Transverse colon (tissue), 4 donors: ENCODE results near the gene NUP62. TPM values are rescaled to one million over a fixed set of nuclear protein-coding genes. Genes with fewer than 3 reads are reported as not detected.

Experiments used
- DNase-seq: peaks from one replicate; pipeline ENCODE4 v3.0.0-alpha.2; 2019
- H3K27ac ChIP-seq, 4 donors: fragments of 200-600 bp; sonication (generic); 2 replicates each; pipeline ENCODE4 v1.5.1; 2016 to 2018; ENCODE audit warnings: inconsistent platforms in 4 of 4
- H3K27me3 ChIP-seq: fragments of 200-600 bp; sonication (generic); 2 replicates; pipeline ENCODE4 v1.5.1; 2017; ENCODE audit warnings: inconsistent platforms
- H3K36me3 ChIP-seq, 4 donors: fragments of 200-600 bp; sonication (generic); 2 replicates each; pipeline ENCODE4 v1.5.1; 2017 to 2019; ENCODE audit warnings: inconsistent platforms in 4 of 4
- H3K4me1 ChIP-seq, 4 donors: fragments of 200-600 bp; sonication (generic); 2 replicates each; pipeline ENCODE4 v1.5.1; 2017 to 2020; ENCODE audit warnings: inconsistent platforms in 4 of 4
- H3K4me3 ChIP-seq, 4 donors: fragments of 200-600 bp; sonication (generic); 1 replicate in 1 of 4; 2 replicates in 3 of 4; pipeline versions ENCODE4 v1.5.1 to v1.6.1; 2017 to 2019; ENCODE audit warnings: inconsistent platforms in 4 of 4
- H3K9me3 ChIP-seq, 2 donors: fragments of 200-600 bp; sonication (generic); 2 replicates each; pipeline ENCODE4 v1.5.1; 2017 to 2019; ENCODE audit warnings: inconsistent platforms in 2 of 2
- CTCF ChIP-seq, 5 experiments: fragments of 200-600 bp in 3 of 5; fragments of 450-650 bp in 2 of 5; sonication (generic) in 3 of 5; IDR thresholded peaks; 1 replicate in 2 of 5; 2 replicates in 3 of 5; pipeline ENCODE4 v1.5.1; 2016 to 2017; ENCODE audit warnings: antibody characterized with exemption in 5 of 5, inconsistent platforms in 3 of 5, mild to moderate bottlenecking in 2 of 5, moderate library complexity in 1 of 5
- EP300 ChIP-seq: sonication (generic); formaldehyde crosslinking; IDR thresholded peaks from one replicate; pipeline ENCODE4 v1.6.1; 2017; ENCODE audit warnings: antibody characterized with exemption, low read depth
- POLR2A ChIP-seq: fragments of 450-650 bp; IDR thresholded peaks from one replicate; pipeline ENCODE4 v1.6.1; 2016; ENCODE audit warnings: antibody characterized with exemption, mild to moderate bottlenecking, moderate library complexity
- POLR2AphosphoS5 ChIP-seq, 3 donors: sonication (generic); formaldehyde crosslinking; IDR thresholded peaks; one replicate each; pipeline ENCODE4 v1.6.1; 2016; ENCODE audit warnings: antibody characterized with exemption in 3 of 3
- WGBS, 2 donors: methylation state at CpG; one replicate each; pipeline ENCODE4 v1.1.5; 2018; ENCODE audit warnings: low coverage in 1 of 2; 5-methylcytosine and 5-hydroxymethylcytosine counted together
- in situ Hi-C, 4 donors: fragments of 200-750 bp; cut with MboI; loops; one replicate each; pipeline versions ENCODE4 v1.15.0 to v1.15.1; 2017; ENCODE audit warnings: low sequenced_read_pairs in 3 of 4, low pct_ligation_motif_present in 1 of 4, low pct_unique_long_range_greater_than_20kb in 1 of 4
- intact Hi-C: fragments of 100-400 bp; cut with DNase I; formaldehyde crosslinking; loops from one replicate; pipeline ENCODE4 v1.15.1; 2023; ENCODE audit warnings: low total_unique reads
- total RNA-seq, 4 donors: library from RNA; depleted of rRNA; stranded (reverse); fragments of >200 nt; gene quantifications; one replicate each; pipeline ENCODE4 v1.1.0, GENCODE V29; 2016

Gene NUP62
- total RNA-seq, 4 donors from 2014 or later = 30.3 to 136 (median 32.6) TPM

GRCh38 chr19:49908480-49909420, 20.6 kb downstream of the NUP62 start:
- no peaks in the 10 kb centered on the region for H3K27me3 ChIP-seq
- TF ChIP-seq CTCF (IDR thresholded peaks at IDR 0.05) (no peak), EP300 (no peak), POLR2AphosphoS5 (IDR thresholded peaks at IDR 0.05) (no peak)
- no peak overlapping the region for H3K4me3 ChIP-seq
- intact Hi-C loops = no loop called here
- no peaks in the 10 kb centered on the region for H3K9me3 ChIP-seq
- peaks cover 0 to 14% (median 3%) of the 10 kb centered on the region in 4 donors for H3K4me1 ChIP-seq
- in situ Hi-C loops = no loop called here
- H3K27ac ChIP-seq = no peak overlapping the region
- DNase-seq = no peak
- peaks cover 0 to 16% (median 6%) of the 10 kb centered on the region in 4 donors for H3K36me3 ChIP-seq
- 97% methylated on average over 37 of the region's 37 CpGs; no CpG with 5 or more reads in 1 of the 2 donors for WGBS, 2 donors

- no peak for DNase-seq
- Histone ChIP-seq H3K4me3 (no peak overlapping the region), H3K27ac (no peak overlapping the region), H3K9me3 (no peaks in the 10 kb centered on the region), H3K4me1 (peaks cover 0 to 14% (median 3%) of the 10 kb centered on the region in 4 donors), H3K36me3 (peaks cover 0 to 14% (median 6%) of the 10 kb centered on the region in 4 donors), H3K27me3 (no peaks in the 10 kb centered on the region)
- intact Hi-C loops = no loop called here
- TF ChIP-seq CTCF (IDR thresholded peaks at IDR 0.05) = no peak
- no peak for TF ChIP-seq EP300
- in situ Hi-C loops = no loop called here
- WGBS, 2 donors = 60 to 84% methylated on average over 2 to 23 of the region's 23 CpGs
These were observed 21.4 kb downstream of the NUP62 start for GRCh38 chr19:49907745-49908446.

- H3K27me3 ChIP-seq = no peaks in the 10 kb centered on the region
- H3K36me3 ChIP-seq = peaks cover 0 to 12% (median 6%) of the 10 kb centered on the region in 4 donors
- no peaks in the 10 kb centered on the region for H3K9me3 ChIP-seq
- 87 to 88% methylated on average over 6 to 16 of the region's 16 CpGs for WGBS, 2 donors
- no peak overlapping the region for H3K27ac ChIP-seq
- no peak for TF ChIP-seq CTCF (IDR thresholded peaks at IDR 0.05)
- TF ChIP-seq EP300 = no peak
- TF ChIP-seq POLR2AphosphoS5 (IDR thresholded peaks at IDR 0.05) = no peak
- intact Hi-C loops = no loop called here
- in situ Hi-C loops = no loop called here
- DNase-seq = no peak
- no peak overlapping the region for H3K4me3 ChIP-seq
- H3K4me1 ChIP-seq = peaks cover 0 to 14% (median 3%) of the 10 kb centered on the region in 4 donors
These were observed 22.3 kb downstream of the NUP62 start for GRCh38 chr19:49906879-49907564.

GRCh38 chr19:49904136-49904535, 25.2 kb downstream of the NUP62 start:
- H3K9me3 ChIP-seq = no peaks in the 10 kb centered on the region
- H3K4me1 ChIP-seq = no peaks in the 10 kb centered on the region
- TF ChIP-seq POLR2A (no peak), POLR2AphosphoS5 (IDR thresholded peaks at IDR 0.05) (no peak), CTCF (IDR thresholded peaks at IDR 0.05) (no peak), EP300 (no peak)
- no peaks in the 10 kb centered on the region for H3K27me3 ChIP-seq
- 28 to 51% methylated on average over 4 to 6 of the region's 6 CpGs for WGBS, 2 donors
- no peak overlapping the region for H3K27ac ChIP-seq
- DNase-seq = no peak
- H3K4me3 ChIP-seq = no peak overlapping the region
- H3K36me3 ChIP-seq = peaks cover 0 to 12% (median 6%) of the 10 kb centered on the region in 4 donors
- intact Hi-C loops = no loop called here
- in situ Hi-C loops = no loop called here
